Daoy (cell line): ENCODE data around the gene CYP17A1. TPM values are rescaled to one million over a fixed set of nuclear protein-coding genes. Genes with fewer than 3 reads are reported as not detected.
"Not testable (repeated sequence)": the region's sequence is repeated elsewhere in the genome, so short reads cannot be mapped to it uniquely, and the experiment has no call there.

Source experiments
- DNase-seq: peaks from one replicate; pipeline ENCODE4 v3.0.0-alpha.2; 2015; ENCODE audit warnings: low read depth
- total RNA-seq: library from RNA; depleted of rRNA; stranded (reverse); fragments of >200 nt; shearing (Covaris generic); gene quantifications from 2 replicates; pipeline ENCODE4 v1.2.3, GENCODE V29; 2014; rRNA removed

The CYP17A1 gene, protein sequence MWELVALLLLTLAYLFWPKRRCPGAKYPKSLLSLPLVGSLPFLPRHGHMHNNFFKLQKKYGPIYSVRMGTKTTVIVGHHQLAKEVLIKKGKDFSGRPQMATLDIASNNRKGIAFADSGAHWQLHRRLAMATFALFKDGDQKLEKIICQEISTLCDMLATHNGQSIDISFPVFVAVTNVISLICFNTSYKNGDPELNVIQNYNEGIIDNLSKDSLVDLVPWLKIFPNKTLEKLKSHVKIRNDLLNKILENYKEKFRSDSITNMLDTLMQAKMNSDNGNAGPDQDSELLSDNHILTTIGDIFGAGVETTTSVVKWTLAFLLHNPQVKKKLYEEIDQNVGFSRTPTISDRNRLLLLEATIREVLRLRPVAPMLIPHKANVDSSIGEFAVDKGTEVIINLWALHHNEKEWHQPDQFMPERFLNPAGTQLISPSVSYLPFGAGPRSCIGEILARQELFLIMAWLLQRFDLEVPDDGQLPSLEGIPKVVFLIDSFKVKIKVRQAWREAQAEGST
- total RNA-seq: not detected in 2 replicates

DNA sequence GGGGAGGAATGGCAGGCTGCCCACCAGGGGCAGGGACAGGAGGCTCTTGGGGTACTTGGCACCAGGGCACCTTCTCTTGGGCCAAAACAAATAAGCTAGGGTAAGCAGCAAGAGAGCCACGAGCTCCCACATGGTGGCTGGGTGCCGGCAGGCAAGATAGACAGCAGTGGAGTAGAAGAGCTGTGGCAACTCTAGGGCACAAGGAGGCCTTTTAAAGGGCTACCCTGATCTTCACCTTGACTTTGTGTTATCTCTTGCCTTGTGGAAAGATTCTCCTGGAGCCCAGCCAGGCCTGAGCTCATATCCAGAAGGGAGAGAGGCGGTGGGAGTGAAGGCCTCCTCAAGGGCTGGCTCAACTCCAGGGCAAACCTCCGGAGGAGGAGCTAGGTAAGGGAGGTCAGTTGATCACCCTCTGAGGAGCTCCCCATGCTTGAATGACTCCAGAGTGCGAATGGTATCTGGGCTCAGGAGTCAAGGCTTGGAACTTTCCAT lies at the start of gene CYP17A1:
TSS of gene CYP17A1 (minus strand) at position 184 of the 492 bp plus-strand sequence. CDS start at position 132, 52 bp downstream.
- DNase-seq: no peak

DNA sequence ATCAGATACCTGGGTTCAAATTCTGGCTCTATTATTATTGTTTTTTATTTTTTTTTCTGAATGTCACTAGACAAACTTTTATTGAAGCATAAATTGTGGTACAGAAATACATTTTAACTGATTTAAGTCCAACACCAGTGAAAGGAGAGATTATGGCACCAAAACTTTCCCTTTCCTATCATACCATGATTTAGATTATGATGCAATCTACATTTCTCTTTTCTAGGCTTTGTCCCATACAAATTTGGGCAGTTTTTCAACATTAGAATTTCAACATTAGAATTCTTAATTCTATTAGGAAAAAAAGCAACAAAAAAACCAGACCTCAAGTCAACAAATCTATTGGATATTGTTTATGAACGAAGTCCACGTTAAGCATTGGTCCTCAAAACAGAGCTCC lies 43.0 kb upstream of the CYP17A1 start:
- no peak for DNase-seq

- no peak for DNase-seq
These were observed 41.4 kb upstream of the CYP17A1 start for GRCh38 chr10:102878629-102879028.

- no peak for DNase-seq
These were observed 39.5 kb upstream of the CYP17A1 start for GRCh38 chr10:102876747-102877153.

DNA sequence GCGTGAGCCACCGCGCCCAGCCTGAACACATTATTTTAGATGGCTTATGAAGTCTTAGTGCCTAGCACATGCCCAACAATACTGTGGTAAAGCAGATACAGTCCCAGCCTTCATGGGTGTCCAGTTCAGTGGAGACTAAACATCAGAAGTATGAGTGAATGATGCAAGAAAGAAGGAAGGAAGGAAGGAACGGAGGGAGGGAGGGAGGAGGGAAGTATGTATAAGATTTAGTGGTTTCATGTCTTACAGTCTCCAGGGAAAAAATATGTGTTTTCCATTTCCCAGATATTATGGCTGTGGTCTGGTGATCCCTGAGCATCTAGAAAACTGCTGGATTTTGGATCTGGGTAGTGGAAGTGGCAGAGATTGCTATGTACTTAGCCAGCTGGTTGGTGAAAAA lies 35.0 kb upstream of the CYP17A1 start:
- no peak for DNase-seq

DNA sequence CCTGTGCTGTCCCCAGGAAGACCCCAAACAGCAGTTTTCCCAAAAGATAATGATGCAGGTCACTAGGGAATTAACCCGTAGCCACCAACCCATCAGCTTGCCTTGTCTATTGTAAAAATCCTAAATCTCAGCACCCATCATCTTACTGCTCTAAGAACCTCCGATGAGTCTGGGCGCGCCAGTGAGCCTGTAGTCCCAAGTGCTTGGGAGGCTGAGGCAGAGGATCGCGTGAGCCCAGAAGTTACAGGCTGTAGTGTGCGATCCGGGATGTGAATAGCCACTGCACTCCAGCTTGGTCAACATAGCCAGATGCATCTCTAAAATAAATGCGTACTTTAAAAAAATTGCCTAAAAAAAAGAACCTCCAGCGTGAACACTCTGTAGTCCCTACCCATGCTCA lies 33.0 kb upstream of the CYP17A1 start:
- DNase-seq: no peak

- no peak for DNase-seq
These were observed 32.3 kb upstream of the CYP17A1 start, which contains the start of gene AS3MT for GRCh38 chr10:102869258-102870198. Gene AS3MT, plus strand, starts transcription at chr10:102869470. Its CDS starts 123 bp downstream, at chr10:102869593.

GRCh38 chr10:102868911-102869257 lies 31.7 kb upstream of the CYP17A1 start:
- DNase-seq: no peak

- no peak for DNase-seq
These were observed 28.4 kb upstream of the CYP17A1 start for GRCh38 chr10:102865620-102866019.

- DNase-seq: no peak
These were observed 26.4 kb upstream of the CYP17A1 start for GRCh38 chr10:102863660-102864059.

- no peak for DNase-seq
These were observed 22.7 kb upstream of the CYP17A1 start for GRCh38 chr10:102859911-102860310.

DNA sequence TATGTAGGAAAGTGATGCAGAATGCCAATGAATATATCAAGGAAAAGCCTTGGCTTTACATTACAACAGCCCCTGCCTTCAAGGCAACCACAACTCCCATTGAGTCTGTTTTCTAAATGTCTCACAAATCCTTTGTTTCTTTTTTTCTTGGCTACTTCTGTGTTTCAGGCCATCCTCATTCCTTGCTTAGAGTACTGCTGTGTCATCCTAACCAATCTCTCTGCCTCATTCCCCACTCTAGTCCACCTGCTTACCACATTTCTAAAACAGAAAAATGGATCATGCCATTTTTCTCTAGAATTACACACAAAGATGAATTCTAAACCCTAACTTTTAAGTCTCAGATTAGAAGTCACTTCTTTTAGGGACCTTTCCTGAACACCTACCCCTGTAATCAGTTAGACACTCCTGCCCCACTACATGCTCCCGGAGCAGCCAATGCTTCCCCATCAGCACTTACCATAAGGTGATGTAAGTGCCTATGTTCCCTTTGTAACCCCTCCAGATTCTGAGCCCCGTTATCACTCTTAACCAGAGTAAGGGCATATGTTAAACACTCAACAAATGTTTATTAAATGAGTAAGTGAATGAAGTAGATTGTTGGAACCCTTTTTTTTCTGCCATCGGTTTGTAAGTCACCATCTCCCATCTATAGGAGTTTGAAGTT lies 19.7 kb upstream of the CYP17A1 start:
- no peak for DNase-seq

GRCh38 chr10:102855731-102856436 lies 18.7 kb upstream of the CYP17A1 start:
- DNase-seq: peak; percentile 91

- not testable (repeated sequence) for DNase-seq
These were observed 16.0 kb upstream of the CYP17A1 start for GRCh38 chr10:102853237-102853636.

DNA sequence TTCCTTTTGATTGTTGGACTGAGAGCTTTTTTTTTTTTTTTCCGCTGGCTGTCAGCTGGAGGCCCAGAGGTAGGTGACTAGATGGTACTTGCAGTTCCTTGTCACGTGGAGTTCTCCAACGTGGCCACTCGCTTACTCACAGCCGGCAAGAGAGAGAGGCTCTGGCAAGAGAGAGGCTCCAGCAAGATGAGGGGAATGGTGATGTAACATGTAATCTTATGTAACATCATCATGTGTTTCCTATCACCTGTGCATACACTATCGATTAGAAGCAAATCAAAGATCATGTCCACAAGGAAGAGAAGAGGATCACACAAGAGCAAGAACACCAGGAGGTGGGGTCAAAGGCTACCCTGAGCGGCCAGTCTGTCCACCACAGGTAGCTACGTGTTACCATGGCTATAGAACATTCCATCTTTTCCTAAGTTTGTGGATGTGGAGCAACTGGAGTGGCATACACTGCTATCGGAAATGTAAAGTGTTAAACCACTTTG lies 12.9 kb upstream of the CYP17A1 start:
- DNase-seq: no peak

- DNase-seq: no peak
These were observed 8.2 kb upstream of the CYP17A1 start for GRCh38 chr10:102845352-102845902.

DNA sequence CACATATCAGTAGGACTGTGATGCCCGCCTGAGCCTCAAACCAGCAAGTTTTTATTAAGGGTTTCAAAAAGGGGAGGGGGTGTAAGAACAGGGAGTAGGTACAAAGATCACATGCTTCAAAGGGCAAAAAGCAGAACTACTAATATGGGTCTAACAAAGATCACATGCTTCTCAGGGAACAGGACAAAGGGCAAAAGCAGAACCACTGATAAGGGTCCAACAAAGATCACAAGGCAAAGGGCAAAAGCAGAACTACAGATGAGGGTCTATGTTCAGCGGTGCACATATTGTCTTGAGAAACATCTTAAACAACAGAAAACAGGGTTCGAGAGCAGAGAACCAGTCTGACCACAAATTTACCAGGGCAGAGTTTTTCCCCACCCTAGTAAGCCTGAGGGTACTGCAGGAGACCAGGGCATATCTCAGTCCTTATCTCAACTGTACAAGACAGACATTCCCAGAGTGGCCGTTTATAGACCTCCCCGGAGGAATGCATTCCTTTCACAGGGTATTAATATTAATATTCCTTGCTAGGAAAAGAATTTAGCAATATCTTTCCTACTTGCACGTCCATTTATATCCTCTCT lies 7.1 kb upstream of the CYP17A1 start:
- not testable (repeated sequence) for DNase-seq

GRCh38 chr10:102843139-102843538 lies 5.9 kb upstream of the CYP17A1 start:
- DNase-seq: not testable (repeated sequence)

- no peak for DNase-seq
These were observed 4.7 kb upstream of the CYP17A1 start for GRCh38 chr10:102841827-102842345.
